ENCODE results near the gene CFAP61.

The CFAP61 gene

DNA sequence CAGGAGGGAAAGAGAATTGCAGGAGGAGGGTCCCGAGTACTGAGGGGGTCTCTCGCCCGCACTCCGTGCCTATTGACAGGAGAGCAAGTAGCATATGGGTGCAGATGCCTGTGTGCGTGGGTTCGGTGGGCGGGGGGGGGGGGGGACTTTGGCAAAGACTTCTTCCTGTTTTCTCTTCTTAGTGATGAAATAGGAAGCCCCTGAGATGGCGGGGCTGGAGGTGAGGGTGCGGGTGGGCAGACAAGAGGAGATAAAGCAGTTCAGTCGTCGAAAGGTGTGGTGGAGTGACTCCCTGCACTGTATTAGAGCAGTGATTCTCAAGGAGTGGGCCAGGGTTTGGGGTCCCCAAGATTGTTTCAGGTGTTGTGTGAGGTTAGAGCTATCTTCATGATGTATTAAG, 31.4 kb upstream of the CFAP61 start:
- Histone ChIP-seq H2AFZ (ENCODE audit: low read depth) (no peak overlapping the region), H3K27me3 (ENCODE audit: insufficient read depth, low read depth) (no peaks in the 10 kb centered on the region), H3K27ac (peak overlapping the region; percentile 88; the same call in 1 of the 2 replicates), H3K4me2 (peak overlapping the region; percentile 69; the same call in 1 of the 2 replicates), H3K9ac (no peak overlapping the region), H3K4me3 (IDR thresholded peaks at IDR 0.05; ENCODE audit: insufficient read depth, low read depth, low read length) (no peak overlapping the region), H3K79me2 (ENCODE audit: insufficient read depth, low read depth) (peaks cover 84% of the 10 kb centered on the region), H3K4me1 (ENCODE audit: low read depth, poor library complexity, severe bottlenecking) (peaks cover 58% of the 10 kb centered on the region), H3K36me3 (ENCODE audit: insufficient read depth) (no peaks in the 10 kb centered on the region), H4K20me1 (ENCODE audit: insufficient read depth) (no peaks in the 10 kb centered on the region)
- TF ChIP-seq, protein P1, sequence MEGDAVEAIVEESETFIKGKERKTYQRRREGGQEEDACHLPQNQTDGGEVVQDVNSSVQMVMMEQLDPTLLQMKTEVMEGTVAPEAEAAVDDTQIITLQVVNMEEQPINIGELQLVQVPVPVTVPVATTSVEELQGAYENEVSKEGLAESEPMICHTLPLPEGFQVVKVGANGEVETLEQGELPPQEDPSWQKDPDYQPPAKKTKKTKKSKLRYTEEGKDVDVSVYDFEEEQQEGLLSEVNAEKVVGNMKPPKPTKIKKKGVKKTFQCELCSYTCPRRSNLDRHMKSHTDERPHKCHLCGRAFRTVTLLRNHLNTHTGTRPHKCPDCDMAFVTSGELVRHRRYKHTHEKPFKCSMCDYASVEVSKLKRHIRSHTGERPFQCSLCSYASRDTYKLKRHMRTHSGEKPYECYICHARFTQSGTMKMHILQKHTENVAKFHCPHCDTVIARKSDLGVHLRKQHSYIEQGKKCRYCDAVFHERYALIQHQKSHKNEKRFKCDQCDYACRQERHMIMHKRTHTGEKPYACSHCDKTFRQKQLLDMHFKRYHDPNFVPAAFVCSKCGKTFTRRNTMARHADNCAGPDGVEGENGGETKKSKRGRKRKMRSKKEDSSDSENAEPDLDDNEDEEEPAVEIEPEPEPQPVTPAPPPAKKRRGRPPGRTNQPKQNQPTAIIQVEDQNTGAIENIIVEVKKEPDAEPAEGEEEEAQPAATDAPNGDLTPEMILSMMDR (conservative IDR thresholded peaks at IDR 0.05; ENCODE audit: low read depth, low read length), result no peak

GRCh38 chr20:20021835-20022234, 30.5 kb upstream of the CFAP61 start:
- TF ChIP-seq, protein P1 (conservative IDR thresholded peaks at IDR 0.05; ENCODE audit: low read depth, low read length), result no peak
- H4K20me1 ChIP-seq (ENCODE audit: insufficient read depth), result no peaks in the 10 kb centered on the region
- peak overlapping the region; percentile 46; the same call in 1 of the 2 replicates for H3K9ac ChIP-seq
- H3K36me3 ChIP-seq (ENCODE audit: insufficient read depth), result no peaks in the 10 kb centered on the region
- peaks cover 92% of the 10 kb centered on the region for H3K79me2 ChIP-seq (ENCODE audit: insufficient read depth, low read depth)
- peaks cover 58% of the 10 kb centered on the region for H3K4me1 ChIP-seq (ENCODE audit: low read depth, poor library complexity, severe bottlenecking)
- no peak overlapping the region for H3K4me3 ChIP-seq (IDR thresholded peaks at IDR 0.05; ENCODE audit: insufficient read depth, low read depth, low read length)
- peak overlapping the region; percentile 88 for H3K27ac ChIP-seq
- peak overlapping the region; percentile 69 for H3K4me2 ChIP-seq
- H2AFZ ChIP-seq (ENCODE audit: low read depth), result no peak overlapping the region
- H3K27me3 ChIP-seq (ENCODE audit: insufficient read depth, low read depth), result no peaks in the 10 kb centered on the region

GRCh38 chr20:20022498-20022897, 29.8 kb upstream of the CFAP61 start:
- H3K36me3 ChIP-seq (ENCODE audit: insufficient read depth), result no peaks in the 10 kb centered on the region
- no peak overlapping the region for H3K4me3 ChIP-seq (IDR thresholded peaks at IDR 0.05; ENCODE audit: insufficient read depth, low read depth, low read length)
- peaks cover 58% of the 10 kb centered on the region for H3K4me1 ChIP-seq (ENCODE audit: low read depth, poor library complexity, severe bottlenecking)
- H3K27me3 ChIP-seq (ENCODE audit: insufficient read depth, low read depth), result no peaks in the 10 kb centered on the region
- peak overlapping the region; percentile 46; the same call in 1 of the 2 replicates for H3K9ac ChIP-seq
- H3K4me2 ChIP-seq, result peak overlapping the region; percentile 69
- TF ChIP-seq, protein P1 (conservative IDR thresholded peaks at IDR 0.05; ENCODE audit: low read depth, low read length), result no peak
- peak overlapping the region; percentile 88 for H3K27ac ChIP-seq
- no peaks in the 10 kb centered on the region for H4K20me1 ChIP-seq (ENCODE audit: insufficient read depth)
- peaks cover 96% of the 10 kb centered on the region for H3K79me2 ChIP-seq (ENCODE audit: insufficient read depth, low read depth)
- H2AFZ ChIP-seq (ENCODE audit: low read depth), result no peak overlapping the region; the same call in 1 of the 2 replicates

DNA sequence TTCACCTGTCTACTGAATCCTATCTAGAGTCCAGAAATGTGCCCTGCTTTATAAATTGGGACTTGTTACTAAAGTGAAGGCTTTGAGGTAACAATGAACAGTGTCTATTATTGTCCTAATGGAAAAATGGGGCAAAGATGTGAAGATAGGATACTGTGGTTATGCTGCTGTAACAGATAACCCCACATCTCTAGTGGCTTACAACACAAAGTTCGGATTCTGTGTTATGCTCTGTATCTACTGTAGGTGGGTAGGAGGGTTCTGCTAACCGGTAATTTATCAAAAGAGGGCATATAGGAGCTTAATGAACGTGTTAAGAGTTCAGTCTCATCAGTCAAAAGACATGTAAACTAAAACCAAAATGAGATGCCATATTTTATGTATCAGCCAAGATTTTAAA, 28.9 kb upstream of the CFAP61 start:
- no peaks in the 10 kb centered on the region for H3K36me3 ChIP-seq (ENCODE audit: insufficient read depth)
- H3K4me3 ChIP-seq (IDR thresholded peaks at IDR 0.05; ENCODE audit: insufficient read depth, low read depth, low read length), result no peak overlapping the region
- H3K27me3 ChIP-seq (ENCODE audit: insufficient read depth, low read depth), result no peaks in the 10 kb centered on the region
- H3K4me1 ChIP-seq (ENCODE audit: low read depth, poor library complexity, severe bottlenecking), result peaks cover 54% of the 10 kb centered on the region
- peak overlapping the region; percentile 46; the same call in 1 of the 2 replicates for H3K9ac ChIP-seq
- TF ChIP-seq, protein P1 (conservative IDR thresholded peaks at IDR 0.05; ENCODE audit: low read depth, low read length), result no peak
- H3K4me2 ChIP-seq, result no peak overlapping the region
- H3K27ac ChIP-seq, result peak overlapping the region; percentile 88; the same call in 1 of the 2 replicates
- H4K20me1 ChIP-seq (ENCODE audit: insufficient read depth), result no peaks in the 10 kb centered on the region
- peaks cover 94% of the 10 kb centered on the region for H3K79me2 ChIP-seq (ENCODE audit: insufficient read depth, low read depth)
- no peak overlapping the region for H2AFZ ChIP-seq (ENCODE audit: low read depth)

Measured in KMS-11 (cell line).